HepG2 (cell line): ENCODE measurements around the gene CXCL17. TPM values are rescaled to one million over a fixed set of nuclear protein-coding genes. Genes with fewer than 3 reads are reported as not detected.

Experiments
- ARID2 ChIP-seq: sonication (generic); formaldehyde crosslinking; IDR thresholded peaks from 2 replicates; pipeline ENCODE4 v1.8.1; 2022; ENCODE audit warnings: mild to moderate bottlenecking, missing genetic modification reagents, borderline replicate concordance
- DNMT3B ChIP-seq: conservative IDR thresholded peaks from 2 replicates; pipeline ENCODE4 v1.6.1; 2016; ENCODE audit warnings: missing biosample characterization, control low read depth
- HDAC2 ChIP-seq: sonication (generic); formaldehyde crosslinking; IDR thresholded peaks from 2 replicates; pipeline ENCODE4 v1.4.0; 2020; ENCODE audit warnings: missing genetic modification reagents
- HMG20A ChIP-seq: IDR thresholded peaks from 2 replicates; pipeline ENCODE4 v1.6.1; 2016; ENCODE audit warnings: borderline replicate concordance
- POGZ ChIP-seq: sonication (generic); formaldehyde crosslinking; IDR thresholded peaks from 2 replicates; pipeline ENCODE4 v1.4.0; 2020; ENCODE audit warnings: mild to moderate bottlenecking, missing genetic modification reagents
- SMC3 ChIP-seq: IDR thresholded peaks from 2 replicates; pipeline ENCODE4 v1.6.1; 2011; ENCODE audit warnings: low read length, improper control_type of control experiment
- TBL1XR1 ChIP-seq: fragments of 150-350 bp; IDR thresholded peaks from 2 replicates; pipeline ENCODE4 v1.6.1; 2014; ENCODE audit warnings: borderline replicate concordance, low read length; ENCODE audit not compliant: partially characterized antibody
- TBX2 ChIP-seq: sonication (generic); formaldehyde crosslinking; IDR thresholded peaks from 2 replicates; pipeline ENCODE4 v1.5.0; 2020; ENCODE audit warnings: missing genetic modification reagents, mild to moderate bottlenecking, borderline replicate concordance
- ZFP82 ChIP-seq: sonication (generic); formaldehyde crosslinking; IDR thresholded peaks from 2 replicates; pipeline ENCODE4 v1.5.1; 2020; ENCODE audit warnings: mild to moderate bottlenecking, missing genetic modification reagents, borderline replicate concordance
- ZNF292 ChIP-seq: sonication (generic); formaldehyde crosslinking; IDR thresholded peaks from 2 replicates; pipeline ENCODE4 v1.8.1; 2022; ENCODE audit warnings: mild to moderate bottlenecking, low read depth, missing genetic modification reagents, borderline replicate concordance
- ZSCAN21 ChIP-seq: sonication (generic); formaldehyde crosslinking; IDR thresholded peaks from 2 replicates; pipeline ENCODE4 v1.8.0; 2022; ENCODE audit warnings: mild to moderate bottlenecking, missing genetic modification reagents, moderate library complexity, borderline replicate concordance
- ZSCAN30 ChIP-seq: sonication (generic); formaldehyde crosslinking; IDR thresholded peaks from 2 replicates; pipeline ENCODE4 v1.5.0; 2020; ENCODE audit warnings: mild to moderate bottlenecking, missing genetic modification reagents
- polyA plus RNA-seq, 8 experiments: library from polyadenylated mRNA; depleted of rRNA in 3 of 8; stranded (reverse) in 7 of 8; unstranded in 1 of 8; fragments of >200 nt; fragmentation: Illumina TruSeq in 4 of 8; extraction: Trizol in 4 of 8; gene quantifications; 2 replicates each; pipeline versions ENCODE4 v1.2.1 to v1.2.3, GENCODE V29; 2011 to 2016; ENCODE audit warnings: low read depth in 4 of 8, missing spikeins in 1 of 8, mixed read lengths in 1 of 8; ENCODE audit not compliant: insufficient read depth in 1 of 8
- total RNA-seq, 5 experiments: library from RNA; depleted of rRNA; stranded (reverse); fragments of >200 nt; fragmentation: Illumina TruSeq; extraction: Trizol; gene quantifications; 2 replicates each; pipeline ENCODE4 v1.2.3, GENCODE V29; 2016; ENCODE audit warnings: low read depth in 1 of 5
- TF ChIP-seq, protein P1 (sequence below): sonication (generic); formaldehyde crosslinking; IDR thresholded peaks from 2 replicates; pipeline ENCODE4 v1.5.1; 2020; ENCODE audit warnings: missing genetic modification reagents, mild to moderate bottlenecking, borderline replicate concordance
- TF ChIP-seq, protein P2 (sequence below): sonication (generic); formaldehyde crosslinking; conservative IDR thresholded peaks from 2 replicates; pipeline ENCODE4 v1.4.0; 2020; ENCODE audit warnings: missing genetic modification reagents
- TF ChIP-seq, protein P3 (sequence below): IDR thresholded peaks from 2 replicates; pipeline ENCODE4 v1.6.1; 2016; ENCODE audit warnings: missing compliant biosample characterization, missing genetic modification reagents, borderline replicate concordance
- TF ChIP-seq, protein P4 (sequence below): sonication (generic); formaldehyde crosslinking; IDR thresholded peaks from 2 replicates; pipeline ENCODE4 v1.4.0; 2020; ENCODE audit warnings: missing genetic modification reagents, mild to moderate bottlenecking, borderline replicate concordance
- TF ChIP-seq, protein P5 (sequence below): sonication (generic); formaldehyde crosslinking; IDR thresholded peaks from 2 replicates; pipeline ENCODE4 v1.5.0; 2020; ENCODE audit warnings: mild to moderate bottlenecking, missing genetic modification reagents, borderline replicate concordance

CXCL17 gene
- total and polyA plus RNA-seq, 2 of the 13 experiments (the other 11 are each of a cell fraction or from before 2014, with no cell fraction given) = 0.12 TPM; not detected in 1

DNA sequence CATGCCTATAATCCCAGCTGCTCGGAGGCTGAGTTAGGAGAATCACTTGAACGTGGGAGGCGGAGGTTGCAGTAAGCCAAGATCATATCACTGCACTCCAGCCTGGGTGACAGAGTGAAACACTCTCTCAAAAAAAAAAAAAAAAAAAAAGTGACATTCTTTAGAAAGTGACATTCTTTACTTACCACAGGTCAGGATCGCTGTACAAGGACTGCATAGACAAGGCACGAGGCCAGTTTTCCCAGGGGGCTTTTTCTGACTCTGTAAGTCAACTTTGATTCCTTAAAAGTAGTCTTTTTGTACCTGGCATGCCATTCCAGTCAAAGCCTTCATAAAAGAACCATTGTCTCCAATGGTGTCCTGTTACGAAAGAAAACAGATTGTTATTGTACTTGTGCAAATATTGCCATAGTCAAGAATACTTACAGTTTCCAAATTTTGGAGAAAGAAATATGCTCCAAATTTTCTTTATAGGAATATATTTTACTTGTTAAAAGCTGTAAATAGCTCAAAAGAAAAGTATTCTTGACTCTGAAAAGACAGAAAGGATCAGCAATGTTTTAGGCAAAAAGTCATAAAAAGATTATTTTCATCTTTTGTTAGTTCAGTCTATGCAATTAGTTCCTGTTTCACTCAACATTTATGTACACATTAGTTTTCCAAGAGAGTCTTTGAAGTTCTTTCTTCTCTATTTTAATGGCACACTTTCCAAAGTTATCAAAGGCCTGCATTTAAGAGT, 46.2 kb upstream of the CXCL17 start (continued):
- TF ChIP-seq, protein P1, sequence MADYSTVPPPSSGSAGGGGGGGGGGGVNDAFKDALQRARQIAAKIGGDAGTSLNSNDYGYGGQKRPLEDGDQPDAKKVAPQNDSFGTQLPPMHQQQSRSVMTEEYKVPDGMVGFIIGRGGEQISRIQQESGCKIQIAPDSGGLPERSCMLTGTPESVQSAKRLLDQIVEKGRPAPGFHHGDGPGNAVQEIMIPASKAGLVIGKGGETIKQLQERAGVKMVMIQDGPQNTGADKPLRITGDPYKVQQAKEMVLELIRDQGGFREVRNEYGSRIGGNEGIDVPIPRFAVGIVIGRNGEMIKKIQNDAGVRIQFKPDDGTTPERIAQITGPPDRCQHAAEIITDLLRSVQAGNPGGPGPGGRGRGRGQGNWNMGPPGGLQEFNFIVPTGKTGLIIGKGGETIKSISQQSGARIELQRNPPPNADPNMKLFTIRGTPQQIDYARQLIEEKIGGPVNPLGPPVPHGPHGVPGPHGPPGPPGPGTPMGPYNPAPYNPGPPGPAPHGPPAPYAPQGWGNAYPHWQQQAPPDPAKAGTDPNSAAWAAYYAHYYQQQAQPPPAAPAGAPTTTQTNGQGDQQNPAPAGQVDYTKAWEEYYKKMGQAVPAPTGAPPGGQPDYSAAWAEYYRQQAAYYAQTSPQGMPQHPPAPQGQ (CRISPR knock-in tag) = no peak
- no peak for TF ChIP-seq ARID2 (CRISPR knock-in tag)
- no peak for TF ChIP-seq POGZ (CRISPR knock-in tag)
- no peak for TF ChIP-seq ZSCAN21
- no peak for TF ChIP-seq DNMT3B (CRISPR knock-in tag)
- TF ChIP-seq TBX2 (CRISPR knock-in tag) = peak; percentile 70
- peak; percentile 58; the same call in 1 of the 2 replicates for TF ChIP-seq HMG20A (CRISPR knock-in tag)
- TF ChIP-seq, protein P2, sequence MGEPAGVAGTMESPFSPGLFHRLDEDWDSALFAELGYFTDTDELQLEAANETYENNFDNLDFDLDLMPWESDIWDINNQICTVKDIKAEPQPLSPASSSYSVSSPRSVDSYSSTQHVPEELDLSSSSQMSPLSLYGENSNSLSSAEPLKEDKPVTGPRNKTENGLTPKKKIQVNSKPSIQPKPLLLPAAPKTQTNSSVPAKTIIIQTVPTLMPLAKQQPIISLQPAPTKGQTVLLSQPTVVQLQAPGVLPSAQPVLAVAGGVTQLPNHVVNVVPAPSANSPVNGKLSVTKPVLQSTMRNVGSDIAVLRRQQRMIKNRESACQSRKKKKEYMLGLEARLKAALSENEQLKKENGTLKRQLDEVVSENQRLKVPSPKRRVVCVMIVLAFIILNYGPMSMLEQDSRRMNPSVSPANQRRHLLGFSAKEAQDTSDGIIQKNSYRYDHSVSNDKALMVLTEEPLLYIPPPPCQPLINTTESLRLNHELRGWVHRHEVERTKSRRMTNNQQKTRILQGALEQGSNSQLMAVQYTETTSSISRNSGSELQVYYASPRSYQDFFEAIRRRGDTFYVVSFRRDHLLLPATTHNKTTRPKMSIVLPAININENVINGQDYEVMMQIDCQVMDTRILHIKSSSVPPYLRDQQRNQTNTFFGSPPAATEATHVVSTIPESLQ = no peak
- TF ChIP-seq, protein P3, sequence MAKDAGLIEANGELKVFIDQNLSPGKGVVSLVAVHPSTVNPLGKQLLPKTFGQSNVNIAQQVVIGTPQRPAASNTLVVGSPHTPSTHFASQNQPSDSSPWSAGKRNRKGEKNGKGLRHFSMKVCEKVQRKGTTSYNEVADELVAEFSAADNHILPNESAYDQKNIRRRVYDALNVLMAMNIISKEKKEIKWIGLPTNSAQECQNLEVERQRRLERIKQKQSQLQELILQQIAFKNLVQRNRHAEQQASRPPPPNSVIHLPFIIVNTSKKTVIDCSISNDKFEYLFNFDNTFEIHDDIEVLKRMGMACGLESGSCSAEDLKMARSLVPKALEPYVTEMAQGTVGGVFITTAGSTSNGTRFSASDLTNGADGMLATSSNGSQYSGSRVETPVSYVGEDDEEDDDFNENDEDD (CRISPR knock-in tag) = no peak; the same call in 1 of the 2 replicates
- no peak for TF ChIP-seq ZNF292 (CRISPR knock-in tag)
- TF ChIP-seq HDAC2 (CRISPR knock-in tag) = 0 out of 2 replicates have a peak, but pooled peaks have one; percentile 48
- peak; percentile 19 for TF ChIP-seq SMC3
- TF ChIP-seq ZSCAN30 (CRISPR knock-in tag) = no peak
- TF ChIP-seq, protein P4, sequence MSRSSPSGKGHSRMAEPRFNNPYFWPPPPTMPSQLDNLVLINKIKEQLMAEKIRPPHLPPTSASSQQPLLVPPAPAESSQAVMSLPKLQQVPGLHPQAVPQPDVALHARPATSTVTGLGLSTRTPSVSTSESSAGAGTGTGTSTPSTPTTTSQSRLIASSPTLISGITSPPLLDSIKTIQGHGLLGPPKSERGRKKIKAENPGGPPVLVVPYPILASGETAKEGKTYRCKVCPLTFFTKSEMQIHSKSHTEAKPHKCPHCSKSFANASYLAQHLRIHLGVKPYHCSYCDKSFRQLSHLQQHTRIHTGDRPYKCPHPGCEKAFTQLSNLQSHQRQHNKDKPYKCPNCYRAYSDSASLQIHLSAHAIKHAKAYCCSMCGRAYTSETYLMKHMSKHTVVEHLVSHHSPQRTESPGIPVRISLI (CRISPR knock-in tag) = peak; percentile 98
- TF ChIP-seq, protein P5, sequence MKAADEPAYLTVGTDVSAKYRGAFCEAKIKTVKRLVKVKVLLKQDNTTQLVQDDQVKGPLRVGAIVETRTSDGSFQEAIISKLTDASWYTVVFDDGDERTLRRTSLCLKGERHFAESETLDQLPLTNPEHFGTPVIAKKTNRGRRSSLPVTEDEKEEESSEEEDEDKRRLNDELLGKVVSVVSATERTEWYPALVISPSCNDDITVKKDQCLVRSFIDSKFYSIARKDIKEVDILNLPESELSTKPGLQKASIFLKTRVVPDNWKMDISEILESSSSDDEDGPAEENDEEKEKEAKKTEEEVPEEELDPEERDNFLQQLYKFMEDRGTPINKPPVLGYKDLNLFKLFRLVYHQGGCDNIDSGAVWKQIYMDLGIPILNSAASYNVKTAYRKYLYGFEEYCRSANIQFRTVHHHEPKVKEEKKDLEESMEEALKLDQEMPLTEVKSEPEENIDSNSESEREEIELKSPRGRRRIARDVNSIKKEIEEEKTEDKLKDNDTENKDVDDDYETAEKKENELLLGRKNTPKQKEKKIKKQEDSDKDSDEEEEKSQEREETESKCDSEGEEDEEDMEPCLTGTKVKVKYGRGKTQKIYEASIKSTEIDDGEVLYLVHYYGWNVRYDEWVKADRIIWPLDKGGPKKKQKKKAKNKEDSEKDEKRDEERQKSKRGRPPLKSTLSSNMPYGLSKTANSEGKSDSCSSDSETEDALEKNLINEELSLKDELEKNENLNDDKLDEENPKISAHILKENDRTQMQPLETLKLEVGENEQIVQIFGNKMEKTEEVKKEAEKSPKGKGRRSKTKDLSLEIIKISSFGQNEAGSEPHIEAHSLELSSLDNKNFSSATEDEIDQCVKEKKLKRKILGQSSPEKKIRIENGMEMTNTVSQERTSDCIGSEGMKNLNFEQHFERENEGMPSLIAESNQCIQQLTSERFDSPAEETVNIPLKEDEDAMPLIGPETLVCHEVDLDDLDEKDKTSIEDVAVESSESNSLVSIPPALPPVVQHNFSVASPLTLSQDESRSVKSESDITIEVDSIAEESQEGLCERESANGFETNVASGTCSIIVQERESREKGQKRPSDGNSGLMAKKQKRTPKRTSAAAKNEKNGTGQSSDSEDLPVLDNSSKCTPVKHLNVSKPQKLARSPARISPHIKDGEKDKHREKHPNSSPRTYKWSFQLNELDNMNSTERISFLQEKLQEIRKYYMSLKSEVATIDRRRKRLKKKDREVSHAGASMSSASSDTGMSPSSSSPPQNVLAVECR (CRISPR knock-in tag) = peak; percentile 25; the same call in 1 of the 2 replicates
- TF ChIP-seq ZFP82 (CRISPR knock-in tag) = no peak
- TF ChIP-seq TBL1XR1 = no peak
